Loucy (cell line): ENCODE results near the gene SPATA2L.

ENCODE experiments used
- H2AFZ ChIP-seq: fragments of 200-600 bp; sonication (generic); 2 replicates; pipeline ENCODE4 v1.6.0; 2016; ENCODE audit warnings: antibody characterized with exemption, mild to moderate bottlenecking, low read length, moderate library complexity
- H3F3A ChIP-seq: fragments of 200-600 bp; 2 replicates; pipeline ENCODE4 v1.6.0; 2016; ENCODE audit warnings: antibody characterized with exemption, low read depth, mild to moderate bottlenecking
- H3K27me3 ChIP-seq: fragments of 200-600 bp; sonication (generic); 2 replicates; pipeline ENCODE4 v1.6.1; 2014; ENCODE audit warnings: low read length, mild to moderate bottlenecking; ENCODE audit not compliant: insufficient read depth, poor library complexity, severe bottlenecking
- H3K36me3 ChIP-seq: fragments of 200-600 bp; sonication (generic); 2 replicates; pipeline ENCODE4 v1.6.1; 2016; ENCODE audit warnings: low read length; ENCODE audit not compliant: insufficient read depth
- H3K4me1 ChIP-seq: fragments of 200-600 bp; sonication (generic); 2 replicates; pipeline ENCODE4 v1.5.1; 2014; ENCODE audit warnings: low read length, mild to moderate bottlenecking; ENCODE audit not compliant: insufficient read depth, poor library complexity, severe bottlenecking
- H3K4me2 ChIP-seq: fragments of 200-600 bp; sonication (generic); 2 replicates; pipeline ENCODE4 v1.6.0; 2014; ENCODE audit warnings: antibody characterized with exemption, low read length, low read depth, mild to moderate bottlenecking; ENCODE audit not compliant: poor library complexity, severe bottlenecking
- H3K4me3 ChIP-seq: fragments of 200-600 bp; sonication (generic); 2 replicates; pipeline ENCODE4 v1.5.1; 2014; ENCODE audit warnings: low read length, mild to moderate bottlenecking, mixed read lengths; ENCODE audit not compliant: poor library complexity, severe bottlenecking
- H3K79me2 ChIP-seq: fragments of 200-600 bp; sonication (generic); 2 replicates; pipeline ENCODE4 v1.6.1; 2014; ENCODE audit warnings: low read length; ENCODE audit not compliant: insufficient read depth
- H3K9ac ChIP-seq: fragments of 200-600 bp; sonication (generic); 2 replicates; pipeline ENCODE4 v1.6.0; 2014; ENCODE audit warnings: mild to moderate bottlenecking, low read depth, low read length, moderate library complexity; ENCODE audit not compliant: poor library complexity, severe bottlenecking
- H3K9me2 ChIP-seq: fragments of 200-600 bp; sonication (generic); replicated peaks from 2 replicates; pipeline ENCODE4 v1.6.1; 2016; ENCODE audit warnings: low read depth, low read length, mixed read lengths
- H3K9me3 ChIP-seq: fragments of 200-600 bp; sonication (generic); 2 replicates; pipeline ENCODE4 v1.6.1; 2014; ENCODE audit warnings: mild to moderate bottlenecking, antibody characterized with exemption, low read length, low read depth; ENCODE audit not compliant: insufficient read depth
- H4K20me1 ChIP-seq: fragments of 200-600 bp; sonication (generic); 2 replicates; pipeline ENCODE4 v1.6.0; 2014; ENCODE audit warnings: antibody characterized with exemption, low read length, mild to moderate bottlenecking; ENCODE audit not compliant: insufficient read depth, poor library complexity, severe bottlenecking
- CTCF ChIP-seq: fragments of 200-600 bp; sonication (generic); conservative IDR thresholded peaks from 2 replicates; pipeline ENCODE4 v1.5.1; 2014; ENCODE audit warnings: mild to moderate bottlenecking, antibody characterized with exemption, low read length
- EZH2phosphoT487 ChIP-seq: fragments of 200-600 bp; IDR thresholded peaks from 2 replicates; pipeline ENCODE4 v1.6.1; 2018; ENCODE audit warnings: antibody characterized with exemption, mild to moderate bottlenecking, moderate library complexity, borderline replicate concordance

SPATA2L gene

GRCh38 chr16:89706518-89707260 is 5.2 kb upstream of the SPATA2L start:
- Histone ChIP-seq H3K4me1 (peaks cover 2% of the 10 kb centered on the region), H3K4me3 (peak overlapping the region; percentile 35), H3K4me2 (peak overlapping the region; percentile 57), H3K9me2 (no peaks in the 10 kb centered on the region), H3K9me3 (no peaks in the 10 kb centered on the region), H2AFZ (peak overlapping the region; percentile 30; the same call in 1 of the 2 replicates), H3K27me3 (no peaks in the 10 kb centered on the region), H3K9ac (no peak overlapping the region), H3F3A (no peaks in the 10 kb centered on the region), H3K36me3 (no peaks in the 10 kb centered on the region), H3K79me2 (no peaks in the 10 kb centered on the region), H4K20me1 (no peaks in the 10 kb centered on the region)
- TF ChIP-seq EZH2phosphoT487, result no peak
- TF ChIP-seq CTCF, result no peak

- no peak overlapping the region for H3K4me2 ChIP-seq
- H3K79me2 ChIP-seq, result no peaks in the 10 kb centered on the region
- H3K4me3 ChIP-seq, result no peak overlapping the region
- H3K9me2 ChIP-seq, result no peaks in the 10 kb centered on the region
- H3K9me3 ChIP-seq, result no peaks in the 10 kb centered on the region
- no peak overlapping the region for H3K9ac ChIP-seq
- TF ChIP-seq CTCF (no peak), EZH2phosphoT487 (no peak)
- no peaks in the 10 kb centered on the region for H3K36me3 ChIP-seq
- H4K20me1 ChIP-seq, result no peaks in the 10 kb centered on the region
- peaks cover 2% of the 10 kb centered on the region for H3K4me1 ChIP-seq
- no peaks in the 10 kb centered on the region for H3F3A ChIP-seq
- no peak overlapping the region for H2AFZ ChIP-seq
- H3K27me3 ChIP-seq, result no peaks in the 10 kb centered on the region
These were observed 3.5 kb upstream of the SPATA2L start for GRCh38 chr16:89705006-89705405.

GRCh38 chr16:89704281-89704680 is 2.8 kb upstream of the SPATA2L start:
- Histone ChIP-seq H3K27me3 (no peaks in the 10 kb centered on the region), H3F3A (no peaks in the 10 kb centered on the region), H3K4me1 (peaks cover 2% of the 10 kb centered on the region), H3K4me3 (no peak overlapping the region), H2AFZ (no peak overlapping the region), H3K9me3 (no peaks in the 10 kb centered on the region), H3K9me2 (no peaks in the 10 kb centered on the region), H3K4me2 (no peak overlapping the region), H4K20me1 (no peaks in the 10 kb centered on the region), H3K79me2 (no peaks in the 10 kb centered on the region), H3K36me3 (no peaks in the 10 kb centered on the region), H3K9ac (no peak overlapping the region)
- TF ChIP-seq CTCF (no peak), EZH2phosphoT487 (no peak)
